GM23248 (cell line): ENCODE data around the gene PBOV1. TPM values are rescaled to one million over a fixed set of nuclear protein-coding genes. Genes with fewer than 3 reads are reported as not detected.

Source experiments
- DNase-seq: peaks from one replicate; pipeline ENCODE4 v3.0.0-alpha.2; 2015
- H2AFZ ChIP-seq: fragments of 200-600 bp; sonication (generic); 2 replicates; pipeline ENCODE4 v1.6.1; 2016; ENCODE audit warnings: antibody characterized with exemption
- H3F3A ChIP-seq: fragments of 200-600 bp; sonication (generic); 2 replicates; pipeline ENCODE4 v1.6.1; 2016; ENCODE audit warnings: mild to moderate bottlenecking, antibody characterized with exemption, mixed run types; ENCODE audit not compliant: insufficient read depth
- H3K27ac ChIP-seq: fragments of 200-600 bp; sonication (generic); 2 replicates; pipeline ENCODE4 v1.5.1; 2016; ENCODE audit warnings: mild to moderate bottlenecking
- H3K27me3 ChIP-seq: fragments of 200-600 bp; sonication (generic); replicated peaks from 2 replicates; pipeline ENCODE4 v1.6.1; 2016; ENCODE audit warnings: mild to moderate bottlenecking; ENCODE audit not compliant: insufficient read depth
- H3K36me3 ChIP-seq: fragments of 200-600 bp; sonication (generic); 2 replicates; pipeline ENCODE4 v1.6.1; 2016; ENCODE audit warnings: low read depth, mild to moderate bottlenecking
- H3K4me1 ChIP-seq: fragments of 200-600 bp; sonication (generic); 2 replicates; pipeline ENCODE4 v1.6.1; 2016; ENCODE audit warnings: mild to moderate bottlenecking; ENCODE audit not compliant: insufficient read depth
- H3K4me2 ChIP-seq: fragments of 200-600 bp; sonication (generic); one replicate; pipeline ENCODE4 v1.6.1; 2016; ENCODE audit warnings: mild to moderate bottlenecking; ENCODE audit not compliant: unreplicated experiment
- H3K4me3 ChIP-seq: fragments of 200-600 bp; sonication (generic); 2 replicates; pipeline ENCODE4 v1.5.1; 2016; ENCODE audit warnings: mild to moderate bottlenecking
- H3K79me2 ChIP-seq: fragments of 200-600 bp; sonication (generic); 2 replicates; pipeline ENCODE4 v1.6.1; 2016; ENCODE audit warnings: mild to moderate bottlenecking; ENCODE audit not compliant: insufficient read depth
- H3K9ac ChIP-seq: fragments of 200-600 bp; sonication (generic); 2 replicates; pipeline ENCODE4 v1.6.1; 2016; ENCODE audit warnings: mild to moderate bottlenecking
- H3K9me2 ChIP-seq: fragments of 200-600 bp; sonication (generic); 2 replicates; pipeline ENCODE4 v1.6.1; 2016; ENCODE audit warnings: mixed run types, mild to moderate bottlenecking, moderate library complexity; ENCODE audit not compliant: insufficient read depth
- H3K9me3 ChIP-seq: fragments of 200-600 bp; sonication (generic); one replicate; pipeline ENCODE4 v1.6.1; 2017; ENCODE audit warnings: low read depth
- H4K20me1 ChIP-seq: fragments of 200-600 bp; sonication (generic); 2 replicates; pipeline ENCODE4 v1.6.0; 2016; ENCODE audit not compliant: insufficient read depth
- EZH2 ChIP-seq: fragments of 200-600 bp; sonication (generic); IDR thresholded peaks from 2 replicates; pipeline ENCODE4 v1.6.1; 2018; ENCODE audit warnings: antibody characterized with exemption, mild to moderate bottlenecking; ENCODE audit not compliant: insufficient read depth, poor library complexity, severe bottlenecking
- EZH2phosphoT487 ChIP-seq: fragments of 200-600 bp; sonication (generic); IDR thresholded peaks from 2 replicates; pipeline ENCODE4 v1.6.1; 2018; ENCODE audit warnings: antibody characterized with exemption, moderate library complexity, mild to moderate bottlenecking, low read depth; ENCODE audit not compliant: insufficient read depth
- WGBS, 2 experiments: methylation state at CpG; one replicate each; pipeline ENCODE4 v1.1.6; 2015 to 2017; ENCODE audit warnings: low lambda C conversion rate in 2 of 2, low coverage in 1 of 2; ENCODE audit errors: missing lambda C conversion rate in 2 of 2; 5-methylcytosine and 5-hydroxymethylcytosine counted together
- in situ Hi-C: fragments of 300-500 bp; cut with MboI; formaldehyde crosslinking; loops from 2 replicates; pipeline ENCODE4 v1.15.0; 2020
- polyA plus RNA-seq: library from polyadenylated mRNA; unstranded; fragments of >200 nt; fragmentation: Nextera tagmentation; extraction: Ambion mirVana; gene quantifications from 2 replicates; pipeline ENCODE4 v1.2.1, GENCODE V29; 2016
- total RNA-seq: library from RNA; depleted of rRNA; stranded (reverse); fragments of >200 nt; shearing (Covaris generic); gene quantifications from 2 replicates; pipeline ENCODE4 v1.2.3, GENCODE V29; 2014

PBOV1 gene
- total and polyA plus RNA-seq, 2 experiments from 2014 or later: not detected

GRCh38 chr6:138237463-138237862, 19.2 kb upstream of the PBOV1 start:
- WGBS, 2 experiments: 84 to 85% methylated on average over 2 of the region's 2 CpGs
- no peaks in the 10 kb centered on the region for H3K9me2 ChIP-seq
- TF ChIP-seq EZH2phosphoT487: no peak
- TF ChIP-seq EZH2: no peak
- no peak overlapping the region for H3K9ac ChIP-seq
- no peak for DNase-seq
- H3K4me2 ChIP-seq: no peak overlapping the region
- no peaks in the 10 kb centered on the region for H3K4me1 ChIP-seq
- H2AFZ ChIP-seq: no peak overlapping the region
- no peak overlapping the region for H3K27ac ChIP-seq
- no peaks in the 10 kb centered on the region for H4K20me1 ChIP-seq
- H3K79me2 ChIP-seq: no peaks in the 10 kb centered on the region
- no peaks in the 10 kb centered on the region for H3F3A ChIP-seq
- in situ Hi-C loops: no loop called here
- no peaks in the 10 kb centered on the region for H3K36me3 ChIP-seq
- no peak overlapping the region for H3K4me3 ChIP-seq
- H3K27me3 ChIP-seq: no peaks in the 10 kb centered on the region
- no peaks in the 10 kb centered on the region for H3K9me3 ChIP-seq

GRCh38 chr6:138235693-138236092, 17.4 kb upstream of the PBOV1 start:
- Histone ChIP-seq H3K4me1 (no peaks in the 10 kb centered on the region), H3K9me2 (no peaks in the 10 kb centered on the region), H2AFZ (no peak overlapping the region), H3K9me3 (no peaks in the 10 kb centered on the region), H3K4me2 (no peak overlapping the region), H3K36me3 (no peaks in the 10 kb centered on the region), H3K27ac (no peak overlapping the region), H3F3A (no peaks in the 10 kb centered on the region), H3K4me3 (no peak overlapping the region), H3K27me3 (no peaks in the 10 kb centered on the region), H3K9ac (no peak overlapping the region), H4K20me1 (no peaks in the 10 kb centered on the region), H3K79me2 (no peaks in the 10 kb centered on the region)
- WGBS, 2 experiments: 85 to 91% methylated on average over 1 of the region's 1 CpG
- TF ChIP-seq EZH2phosphoT487: no peak
- TF ChIP-seq EZH2: no peak
- in situ Hi-C loops: no loop called here
- no peak for DNase-seq

GRCh38 chr6:138235205-138235604, 16.9 kb upstream of the PBOV1 start:
- 43 to 59% methylated on average over 1 of the region's 1 CpG for WGBS, 2 experiments
- no peak overlapping the region for H3K27ac ChIP-seq
- no peaks in the 10 kb centered on the region for H3K79me2 ChIP-seq
- no peaks in the 10 kb centered on the region for H3F3A ChIP-seq
- no peak overlapping the region for H3K4me2 ChIP-seq
- H3K36me3 ChIP-seq: no peaks in the 10 kb centered on the region
- no peak for DNase-seq
- no peaks in the 10 kb centered on the region for H3K4me1 ChIP-seq
- H3K9me3 ChIP-seq: no peaks in the 10 kb centered on the region
- in situ Hi-C loops: no loop called here
- TF ChIP-seq EZH2phosphoT487 (no peak), EZH2 (no peak)
- H2AFZ ChIP-seq: no peak overlapping the region
- no peaks in the 10 kb centered on the region for H3K9me2 ChIP-seq
- H3K9ac ChIP-seq: no peak overlapping the region
- peaks cover 4% of the 10 kb centered on the region; the same call in 1 of the 2 replicates for H3K27me3 ChIP-seq
- H4K20me1 ChIP-seq: no peaks in the 10 kb centered on the region
- no peak overlapping the region for H3K4me3 ChIP-seq

- no peaks in the 10 kb centered on the region for H3K9me2 ChIP-seq
- in situ Hi-C loops: no loop called here
- no peaks in the 10 kb centered on the region for H3F3A ChIP-seq
- H2AFZ ChIP-seq: no peak overlapping the region
- H3K27me3 ChIP-seq: peaks cover 4% of the 10 kb centered on the region; the same call in 1 of the 2 replicates
- no peaks in the 10 kb centered on the region for H3K4me1 ChIP-seq
- no peaks in the 10 kb centered on the region for H3K79me2 ChIP-seq
- H3K36me3 ChIP-seq: no peaks in the 10 kb centered on the region
- WGBS, 2 experiments: 24 to 36% methylated on average over 2 of the region's 2 CpGs
- no peak overlapping the region for H3K9ac ChIP-seq
- H4K20me1 ChIP-seq: no peaks in the 10 kb centered on the region
- TF ChIP-seq EZH2phosphoT487 (no peak), EZH2 (no peak)
- H3K27ac ChIP-seq: no peak overlapping the region
- no peak overlapping the region for H3K4me2 ChIP-seq
- H3K4me3 ChIP-seq: no peak overlapping the region
- no peak for DNase-seq
- no peaks in the 10 kb centered on the region for H3K9me3 ChIP-seq
Observed at GRCh38 chr6:138234363-138234762, 16.1 kb upstream of the PBOV1 start.

GRCh38 chr6:138231381-138231886, 13.1 kb upstream of the PBOV1 start:
- no peak overlapping the region for H2AFZ ChIP-seq
- H3K79me2 ChIP-seq: no peaks in the 10 kb centered on the region
- H3K4me2 ChIP-seq: no peak overlapping the region
- no peak for DNase-seq
- H3F3A ChIP-seq: no peaks in the 10 kb centered on the region
- H3K9me3 ChIP-seq: no peaks in the 10 kb centered on the region
- in situ Hi-C loops: no loop called here
- H3K36me3 ChIP-seq: no peaks in the 10 kb centered on the region
- no peak overlapping the region for H3K4me3 ChIP-seq
- 30 to 33% methylated on average over 4 of the region's 4 CpGs for WGBS, 2 experiments
- no peaks in the 10 kb centered on the region for H4K20me1 ChIP-seq
- peaks cover 4% of the 10 kb centered on the region; the same call in 1 of the 2 replicates for H3K27me3 ChIP-seq
- no peaks in the 10 kb centered on the region for H3K9me2 ChIP-seq
- no peaks in the 10 kb centered on the region for H3K4me1 ChIP-seq
- no peak for TF ChIP-seq EZH2phosphoT487
- TF ChIP-seq EZH2: no peak
- H3K27ac ChIP-seq: no peak overlapping the region
- H3K9ac ChIP-seq: no peak overlapping the region
